ENCODE measurements around the gene KRTAP10-12. TPM values are rescaled to one million over a fixed set of nuclear protein-coding genes. Genes with fewer than 3 reads are reported as not detected.
"Not testable (repeated sequence)": the region's sequence is repeated elsewhere in the genome, so short reads cannot be mapped to it uniquely, and the experiment has no call there.

The KRTAP10-12 gene
- total RNA-seq, 2 experiments from 2014 or later: not detected

- CTCF ChIA-PET: no interaction called here
- Mint-ChIP-seq H3K9me3 (ENCODE audit: low read depth) (peaks cover 28% of the 10 kb centered on the region), H3K27me3 (no peaks in the 10 kb centered on the region), H3K4me3 (peak overlapping the region; percentile 51), H3K27ac (peak overlapping the region; percentile 1), H3K36me3 (ENCODE audit: low read depth) (peaks cover 17% of the 10 kb centered on the region), H3K4me1 (peaks cover 46% of the 10 kb centered on the region)
- DNase-seq: no peak
- POLR2A ChIA-PET: no interaction called here
- intact Hi-C loops (cut with DNase I, micrococcal nuclease): no loop called here
- no peak for ATAC-seq
Observed at GRCh38 chr21:44656868-44657267, 40.1 kb upstream of the KRTAP10-12 start.

GRCh38 chr21:44657635-44658540 lies 39.1 kb upstream of the KRTAP10-12 start, which contains the start of gene KRTAP12-3:
Gene KRTAP12-3, plus strand, starts transcription at chr21:44657932. Its CDS starts 48 bp downstream, at chr21:44657980.
- ATAC-seq (peak; percentile 72), DNase-seq (peak; percentile 43)
- H3K4me1 Mint-ChIP-seq: peaks cover 46% of the 10 kb centered on the region
- H3K4me3 Mint-ChIP-seq: peak within 1 kb of the TSS; percentile 51
- H3K9me3 Mint-ChIP-seq (ENCODE audit: low read depth): peaks cover 32% of the 10 kb centered on the region
- CTCF ChIA-PET: no interaction called here
- H3K27ac Mint-ChIP-seq: peak within 1 kb of the TSS; percentile 88
- intact Hi-C loops (cut with DNase I, micrococcal nuclease): no loop called here
- POLR2A ChIA-PET: no interaction called here
- H3K36me3 Mint-ChIP-seq (ENCODE audit: low read depth): peaks cover 17% of the 10 kb centered on the region
- H3K27me3 Mint-ChIP-seq: no peaks in the 10 kb centered on the region

DNA sequence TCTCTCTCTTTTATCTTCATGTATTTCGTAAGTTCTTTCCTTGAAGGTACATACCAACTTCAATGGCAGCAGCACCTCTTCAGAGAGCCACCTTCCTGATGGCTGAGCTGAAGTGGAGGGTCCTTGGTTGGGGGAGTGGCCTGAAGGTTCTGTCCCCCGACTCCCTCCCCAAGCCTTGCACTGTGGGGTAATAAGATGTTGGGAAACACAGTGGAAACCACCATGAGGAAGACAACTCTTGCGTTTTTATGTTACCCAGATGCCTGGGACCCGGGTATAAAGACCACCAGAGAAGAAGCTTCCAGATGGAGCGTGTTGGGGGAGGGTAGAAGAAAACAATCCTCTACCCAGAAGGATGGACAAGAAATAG lies 38.4 kb upstream of the KRTAP10-12 start:
- no peak overlapping the region for H3K4me3 Mint-ChIP-seq
- CTCF ChIA-PET: interaction anchor here (0.6 kb wide), 1 partner anchor 470 kb away, joined by 3 read pairs; no protein-coding TSS in a partner anchor
- no peak for DNase-seq
- ATAC-seq: no peak
- POLR2A ChIA-PET: interaction anchor here (0.6 kb wide), 1 partner anchor 123 kb away, joined by 3 read pairs; no protein-coding TSS in a partner anchor
- peaks cover 31% of the 10 kb centered on the region for H3K9me3 Mint-ChIP-seq (ENCODE audit: low read depth)
- peaks cover 45% of the 10 kb centered on the region for H3K4me1 Mint-ChIP-seq
- H3K27ac Mint-ChIP-seq: peak overlapping the region; percentile 88
- intact Hi-C loops (cut with DNase I, micrococcal nuclease): no loop called here
- no peaks in the 10 kb centered on the region for H3K27me3 Mint-ChIP-seq
- peaks cover 17% of the 10 kb centered on the region for H3K36me3 Mint-ChIP-seq (ENCODE audit: low read depth)

DNA sequence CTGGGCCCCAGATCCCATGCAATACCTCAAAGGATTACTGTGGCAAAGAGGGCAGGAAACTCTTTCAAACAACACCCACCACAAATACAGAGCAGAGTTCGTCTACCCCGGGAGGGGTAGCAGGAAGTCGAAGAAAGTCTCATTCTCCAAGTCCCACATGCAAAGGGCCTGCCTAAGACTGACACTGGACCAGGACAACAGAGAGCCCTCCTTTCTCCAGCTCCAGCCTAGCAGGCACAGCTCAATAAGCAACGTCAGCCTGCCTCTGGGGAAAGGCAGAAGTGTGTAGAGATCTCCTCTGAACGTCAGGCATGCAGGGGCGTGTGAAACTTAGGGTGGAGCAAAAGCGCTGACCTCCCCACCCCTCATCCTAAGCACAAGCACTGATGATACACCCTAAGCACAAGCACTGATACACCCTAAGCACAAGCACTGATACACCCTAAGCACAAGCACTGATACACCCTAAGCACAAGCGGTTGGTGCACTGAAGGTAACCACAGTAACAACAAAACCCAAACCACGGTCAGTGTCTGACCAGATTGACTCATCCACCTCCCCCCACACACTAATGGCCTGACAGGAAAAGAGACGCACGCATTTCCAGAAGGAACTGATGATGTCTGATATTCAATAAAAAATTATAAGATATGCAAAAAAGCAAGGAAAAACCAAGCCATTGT lies 37.9 kb upstream of the KRTAP10-12 start:
- intact Hi-C loops (cut with DNase I, micrococcal nuclease): no loop called here
- Mint-ChIP-seq H3K9me3 (ENCODE audit: low read depth) (peaks cover 34% of the 10 kb centered on the region), H3K27me3 (no peaks in the 10 kb centered on the region), H3K4me3 (no peak overlapping the region), H3K4me1 (peaks cover 39% of the 10 kb centered on the region), H3K36me3 (ENCODE audit: low read depth) (peaks cover 17% of the 10 kb centered on the region), H3K27ac (peak overlapping the region; percentile 88)
- DNase-seq (no peak), ATAC-seq (peak; percentile 33)
- ChIA-PET POLR2A (interaction anchor here (0.6 kb wide), 1 partner anchor 123 kb away, joined by 3 read pairs; no protein-coding TSS in a partner anchor), CTCF (interaction anchor here (0.6 kb wide), 1 partner anchor 469 kb away, joined by 3 read pairs; no protein-coding TSS in a partner anchor)

DNA sequence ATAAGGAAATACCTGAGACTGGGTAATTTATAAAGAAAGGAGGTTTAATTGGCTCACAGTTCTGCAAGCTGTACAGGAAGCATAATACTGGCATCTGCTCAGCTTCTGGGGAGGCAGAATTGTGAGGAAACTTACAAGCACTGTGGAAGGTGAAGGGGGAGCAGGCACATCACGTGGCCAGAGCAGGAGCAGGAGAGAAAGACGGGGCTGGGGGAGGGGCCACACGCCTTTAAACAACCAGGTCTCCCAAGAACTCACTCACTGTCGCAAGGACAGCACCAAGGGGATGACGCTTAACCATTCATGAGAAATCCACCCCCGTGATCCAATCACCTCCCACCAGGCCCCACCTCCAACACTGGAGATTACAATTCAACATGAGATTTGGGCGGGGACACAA lies 35.4 kb upstream of the KRTAP10-12 start:
- POLR2A ChIA-PET; H3K27ac Mint-ChIP-seq; CTCF ChIA-PET; DNase-seq; H3K27me3 Mint-ChIP-seq; H3K4me3 Mint-ChIP-seq; intact Hi-C loops (cut with DNase I, micrococcal nuclease); ATAC-seq: not testable (repeated sequence)
- H3K9me3 Mint-ChIP-seq (ENCODE audit: low read depth): peaks cover 28% of the 10 kb centered on the region
- H3K4me1 Mint-ChIP-seq: peaks cover 30% of the 10 kb centered on the region
- peaks cover 15% of the 10 kb centered on the region for H3K36me3 Mint-ChIP-seq (ENCODE audit: low read depth)

DNA sequence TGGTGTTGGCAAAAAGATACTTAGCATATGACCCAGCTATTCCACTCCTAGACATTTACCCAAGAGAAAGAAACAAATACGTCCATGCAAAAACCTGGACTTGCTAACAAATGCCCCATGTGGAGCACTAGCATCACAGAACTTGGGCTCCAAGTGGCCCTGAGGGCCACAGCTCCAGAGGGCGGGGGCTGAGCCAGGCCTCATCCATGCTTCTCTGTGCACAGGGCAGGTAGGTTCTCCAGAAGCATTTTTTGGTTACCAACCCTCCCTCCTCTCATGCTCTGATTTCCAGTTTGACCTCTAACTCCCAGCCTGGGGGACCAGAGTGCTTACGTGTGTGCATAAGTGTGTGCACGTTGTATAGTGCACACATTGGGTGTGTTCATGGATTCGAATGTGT lies 32.3 kb upstream of the KRTAP10-12 start:
- CTCF ChIA-PET: interaction anchor here (0.7 to 1.3 kb wide), 2 partner anchors 16 to 129 kb away, joined by 4 to 5 read pairs; no protein-coding TSS in a partner anchor
- Mint-ChIP-seq H3K4me3 (no peak overlapping the region), H3K4me1 (no peaks in the 10 kb centered on the region), H3K36me3 (ENCODE audit: low read depth) (no peaks in the 10 kb centered on the region), H3K27me3 (peaks cover 5% of the 10 kb centered on the region), H3K9me3 (ENCODE audit: low read depth) (peaks cover 16% of the 10 kb centered on the region), H3K27ac (no peak overlapping the region)
- ATAC-seq (no peak), DNase-seq (no peak)
- intact Hi-C loops (cut with DNase I, micrococcal nuclease): no loop called here
- POLR2A ChIA-PET: interaction anchor here (0.6 kb wide), 1 partner anchor 267 kb away, joined by 3 read pairs; no protein-coding TSS in a partner anchor

DNA sequence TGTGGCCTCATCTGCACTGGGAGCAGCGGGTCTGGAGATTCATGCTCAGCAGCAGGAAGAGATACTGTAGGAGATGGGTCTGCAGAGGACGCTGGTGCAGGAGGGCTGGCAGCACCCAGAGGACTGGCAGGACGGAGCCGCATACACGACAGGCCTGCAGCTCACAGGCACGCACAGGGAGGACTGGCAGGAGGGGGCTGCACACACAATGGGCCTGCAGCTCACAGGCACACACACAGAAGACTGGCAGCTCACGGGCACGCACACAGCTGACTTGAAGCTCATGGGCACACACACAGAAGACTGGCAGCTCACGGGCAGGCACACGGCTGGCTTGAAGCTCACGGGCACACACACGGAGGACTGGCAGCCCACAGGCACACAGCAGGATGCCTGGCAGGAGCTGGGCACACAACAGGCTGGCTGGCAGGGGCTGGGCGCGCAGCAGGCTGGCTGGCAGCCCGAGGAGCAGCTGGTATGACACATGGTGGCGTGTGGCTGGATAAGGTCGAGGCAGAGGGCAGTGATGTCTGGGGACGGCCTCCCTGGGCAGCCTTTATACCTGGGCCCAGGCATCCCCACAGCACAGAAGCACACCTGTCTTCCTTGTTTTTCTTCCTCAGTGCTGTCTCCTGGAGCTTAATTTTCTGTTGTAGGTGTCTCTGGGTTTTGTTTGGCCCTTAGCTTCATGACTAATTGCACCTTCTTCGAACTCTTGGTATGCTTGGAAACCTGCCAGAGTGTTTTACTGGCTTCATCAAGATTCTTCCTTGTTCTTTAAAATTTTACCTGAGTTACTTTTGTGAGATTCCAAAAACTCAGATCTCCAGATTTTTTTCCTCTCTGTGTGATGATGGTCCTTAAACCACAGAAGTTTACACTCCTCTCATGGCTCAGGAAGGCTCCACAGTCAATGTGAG lies 30.3 kb upstream of the KRTAP10-12 start, which contains the start of gene KRTAP12-2:
Gene KRTAP12-2, minus strand, starts transcription at position 527 of the 920 bp plus-strand sequence. Its CDS starts 41 bp downstream, at position 486.
- H3K9me3 Mint-ChIP-seq (ENCODE audit: low read depth): peaks cover 12% of the 10 kb centered on the region
- no peaks in the 10 kb centered on the region for H3K36me3 Mint-ChIP-seq (ENCODE audit: low read depth)
- POLR2A ChIA-PET: no interaction called here
- no peak within 1 kb of the TSS for H3K27ac Mint-ChIP-seq
- CTCF ChIA-PET: interaction anchor here (0.6 kb wide), 1 partner anchor 128 kb away, joined by 3 read pairs; no protein-coding TSS in a partner anchor
- H3K4me3 Mint-ChIP-seq: no peak within 1 kb of the TSS
- no peaks in the 10 kb centered on the region for H3K4me1 Mint-ChIP-seq
- no peak for DNase-seq
- peaks cover 5% of the 10 kb centered on the region for H3K27me3 Mint-ChIP-seq
- intact Hi-C loops (cut with DNase I, micrococcal nuclease): no loop called here
- no peak for ATAC-seq

- CTCF ChIA-PET: no interaction called here
- Mint-ChIP-seq H3K27me3 (peaks cover 5% of the 10 kb centered on the region), H3K4me1 (no peaks in the 10 kb centered on the region), H3K9me3 (ENCODE audit: low read depth) (peaks cover 8% of the 10 kb centered on the region), H3K4me3 (no peak overlapping the region), H3K36me3 (ENCODE audit: low read depth) (no peaks in the 10 kb centered on the region), H3K27ac (no peak overlapping the region)
- ATAC-seq (no peak), DNase-seq (no peak)
- POLR2A ChIA-PET: no interaction called here
- intact Hi-C loops (cut with DNase I, micrococcal nuclease): no loop called here
Observed at GRCh38 chr21:44667612-44668011, 29.4 kb upstream of the KRTAP10-12 start.

DNA sequence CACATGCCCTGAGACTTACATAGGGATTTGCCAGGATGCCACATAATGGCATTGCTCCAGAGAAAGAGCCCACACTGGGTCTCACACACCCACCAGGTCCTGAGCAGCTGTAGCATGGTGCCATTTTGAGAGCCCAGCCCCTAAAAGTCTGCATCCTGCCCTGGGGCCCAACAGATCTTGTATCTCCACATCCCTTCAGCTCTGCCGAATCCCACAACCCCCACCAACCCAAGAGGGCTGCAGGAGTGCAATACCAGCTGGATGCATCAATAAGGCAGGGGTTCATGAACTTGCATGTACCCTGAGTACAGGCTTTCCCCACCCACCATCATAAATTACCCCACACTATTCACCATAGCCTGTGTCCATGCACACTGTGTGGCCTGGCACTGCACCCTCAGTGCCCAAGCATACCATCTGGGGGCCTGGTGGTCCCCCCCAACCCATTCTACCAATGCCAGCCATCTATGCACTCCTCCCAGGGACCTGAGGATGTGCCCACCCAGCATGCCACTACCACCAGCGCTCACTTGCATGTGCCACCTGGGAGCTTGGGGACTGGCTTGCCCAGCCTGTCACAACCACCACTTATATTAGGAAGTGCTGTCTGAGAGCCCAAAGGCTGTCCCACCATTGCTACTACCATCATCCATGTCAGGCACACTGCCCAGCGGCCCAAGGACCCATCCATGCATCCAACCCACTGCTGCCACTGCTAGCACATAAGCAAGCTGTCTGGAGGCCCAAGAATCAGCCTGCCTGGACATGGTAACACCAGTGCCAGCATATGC lies 26.1 kb upstream of the KRTAP10-12 start:
- Mint-ChIP-seq H3K27ac (no peak overlapping the region), H3K9me3 (ENCODE audit: low read depth) (peaks cover 14% of the 10 kb centered on the region), H3K36me3 (ENCODE audit: low read depth) (no peaks in the 10 kb centered on the region), H3K4me1 (no peaks in the 10 kb centered on the region), H3K27me3 (peaks cover 5% of the 10 kb centered on the region), H3K4me3 (no peak overlapping the region)
- CTCF ChIA-PET: no interaction called here
- ATAC-seq (no peak), DNase-seq (no peak)
- intact Hi-C loops (cut with DNase I, micrococcal nuclease): no loop called here
- POLR2A ChIA-PET: no interaction called here

GRCh38 chr21:44671911-44672310 lies 25.1 kb upstream of the KRTAP10-12 start:
- peaks cover 5% of the 10 kb centered on the region for H3K27me3 Mint-ChIP-seq
- H3K36me3 Mint-ChIP-seq (ENCODE audit: low read depth): no peaks in the 10 kb centered on the region
- ChIA-PET POLR2A (no interaction called here), CTCF (no interaction called here)
- no peak overlapping the region for H3K27ac Mint-ChIP-seq
- intact Hi-C loops (cut with DNase I, micrococcal nuclease): no loop called here
- no peak for DNase-seq
- peaks cover 15% of the 10 kb centered on the region for H3K9me3 Mint-ChIP-seq (ENCODE audit: low read depth)
- ATAC-seq: no peak
- no peaks in the 10 kb centered on the region for H3K4me1 Mint-ChIP-seq
- no peak overlapping the region for H3K4me3 Mint-ChIP-seq

Data from activated CD4-positive, alpha-beta T cell treated with anti-CD3 and anti-CD28 coated beads for 36 hours (primary cell).